Chondrocyte (in vitro differentiated cells): ENCODE data around the gene PCSK2. TPM values are rescaled to one million over a fixed set of nuclear protein-coding genes. Genes with fewer than 3 reads are reported as not detected.

Experiments used
- DNase-seq: peaks from one replicate; pipeline ENCODE4 v3.0.0; 2021; ENCODE audit warnings: mixed read lengths, low spot score
- H3K27ac Mint-ChIP-seq: one replicate; pipeline ENCODE4 v1.8.0; 2021; ENCODE audit warnings: mild to moderate bottlenecking, moderate library complexity, mixed read lengths; ENCODE audit not compliant: unreplicated experiment
- H3K27me3 Mint-ChIP-seq: 2 replicates; pipeline ENCODE4 v1.8.0; 2021; ENCODE audit warnings: low read depth, mixed read lengths
- H3K36me3 Mint-ChIP-seq: 2 replicates; pipeline ENCODE4 v1.8.0; 2021; ENCODE audit warnings: low read depth, mixed read lengths
- H3K4me1 Mint-ChIP-seq: 2 replicates; pipeline ENCODE4 v1.8.0; 2021; ENCODE audit warnings: low read depth, mild to moderate bottlenecking, mixed read lengths
- H3K4me3 Mint-ChIP-seq: one replicate; pipeline ENCODE4 v1.8.0; 2021; ENCODE audit warnings: mild to moderate bottlenecking, moderate library complexity, mixed read lengths; ENCODE audit not compliant: unreplicated experiment
- H3K9me3 Mint-ChIP-seq: 2 replicates; pipeline ENCODE4 v1.8.0; 2021; ENCODE audit warnings: low read depth, mixed read lengths
- total RNA-seq: library from RNA; stranded (reverse); gene quantifications from 3 replicates; pipeline ENCODE4 v1.2.1, GENCODE V29; 2021
- TF ChIP-seq, protein P1 (sequence below): fragments of 200-600 bp; sonication (generic); IDR thresholded peaks from 2 replicates; pipeline ENCODE4 v1.5.0; 2021; ENCODE audit warnings: antibody characterized with exemption, mild to moderate bottlenecking, moderate library complexity

The PCSK2 gene
- total RNA-seq, 1 donor from 2014 or later = not detected

DNA sequence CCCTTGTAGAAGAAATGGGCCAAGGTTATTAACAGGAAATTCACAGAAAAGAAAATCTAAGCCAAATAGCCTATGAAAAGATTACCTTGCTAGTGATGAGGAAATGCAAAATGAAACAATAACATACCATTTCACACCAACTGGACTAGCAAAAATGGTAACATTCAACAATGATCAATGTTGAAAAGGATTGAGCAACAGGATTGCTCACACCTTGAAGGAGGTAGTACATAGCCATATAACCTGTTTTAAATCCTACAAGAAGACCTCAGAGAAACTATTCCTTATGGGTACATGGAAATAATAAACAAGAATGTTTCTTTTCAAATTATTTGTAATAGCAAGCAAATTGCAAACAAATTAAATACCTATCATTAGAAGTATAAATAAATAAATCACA lies 196.9 kb downstream of the PCSK2 start:
- H3K9me3 Mint-ChIP-seq = no peaks in the 10 kb centered on the region
- H3K27me3 Mint-ChIP-seq = peaks cover 25% of the 10 kb centered on the region
- no peaks in the 10 kb centered on the region for H3K36me3 Mint-ChIP-seq
- TF ChIP-seq, protein P1, sequence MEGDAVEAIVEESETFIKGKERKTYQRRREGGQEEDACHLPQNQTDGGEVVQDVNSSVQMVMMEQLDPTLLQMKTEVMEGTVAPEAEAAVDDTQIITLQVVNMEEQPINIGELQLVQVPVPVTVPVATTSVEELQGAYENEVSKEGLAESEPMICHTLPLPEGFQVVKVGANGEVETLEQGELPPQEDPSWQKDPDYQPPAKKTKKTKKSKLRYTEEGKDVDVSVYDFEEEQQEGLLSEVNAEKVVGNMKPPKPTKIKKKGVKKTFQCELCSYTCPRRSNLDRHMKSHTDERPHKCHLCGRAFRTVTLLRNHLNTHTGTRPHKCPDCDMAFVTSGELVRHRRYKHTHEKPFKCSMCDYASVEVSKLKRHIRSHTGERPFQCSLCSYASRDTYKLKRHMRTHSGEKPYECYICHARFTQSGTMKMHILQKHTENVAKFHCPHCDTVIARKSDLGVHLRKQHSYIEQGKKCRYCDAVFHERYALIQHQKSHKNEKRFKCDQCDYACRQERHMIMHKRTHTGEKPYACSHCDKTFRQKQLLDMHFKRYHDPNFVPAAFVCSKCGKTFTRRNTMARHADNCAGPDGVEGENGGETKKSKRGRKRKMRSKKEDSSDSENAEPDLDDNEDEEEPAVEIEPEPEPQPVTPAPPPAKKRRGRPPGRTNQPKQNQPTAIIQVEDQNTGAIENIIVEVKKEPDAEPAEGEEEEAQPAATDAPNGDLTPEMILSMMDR = no peak
- H3K4me1 Mint-ChIP-seq = no peaks in the 10 kb centered on the region
- no peak overlapping the region for H3K27ac Mint-ChIP-seq
- H3K4me3 Mint-ChIP-seq = no peak overlapping the region
- no peak for DNase-seq

DNA sequence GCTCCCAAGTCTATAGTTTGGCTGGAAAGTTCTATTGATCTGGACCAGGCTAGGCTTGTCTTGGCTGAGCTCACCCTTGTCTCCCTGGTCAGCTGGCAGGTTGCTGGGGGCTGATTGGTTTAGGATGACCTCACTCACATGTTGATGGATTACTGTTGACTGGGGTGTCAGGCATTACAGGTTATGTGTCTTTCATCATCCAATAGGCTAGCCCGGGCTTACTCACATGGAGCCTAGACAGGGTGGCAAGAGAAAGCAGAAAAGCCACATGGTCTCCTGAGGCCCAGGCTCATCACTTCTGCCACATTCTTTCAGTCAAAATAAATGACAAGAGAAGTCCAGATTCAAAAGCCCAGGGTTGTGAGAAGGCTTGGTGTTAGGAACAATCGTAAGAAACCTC lies 200.8 kb downstream of the PCSK2 start:
- no peak for DNase-seq
- TF ChIP-seq, protein P1 = no peak
- H3K36me3 Mint-ChIP-seq = no peaks in the 10 kb centered on the region
- peaks cover 32% of the 10 kb centered on the region for H3K27me3 Mint-ChIP-seq
- H3K4me3 Mint-ChIP-seq = no peak overlapping the region
- no peak overlapping the region for H3K27ac Mint-ChIP-seq
- H3K4me1 Mint-ChIP-seq = no peaks in the 10 kb centered on the region
- no peaks in the 10 kb centered on the region for H3K9me3 Mint-ChIP-seq

- no peaks in the 10 kb centered on the region for H3K36me3 Mint-ChIP-seq
- H3K4me1 Mint-ChIP-seq = no peaks in the 10 kb centered on the region
- peaks cover 42% of the 10 kb centered on the region for H3K27me3 Mint-ChIP-seq
- H3K9me3 Mint-ChIP-seq = no peaks in the 10 kb centered on the region
- H3K27ac Mint-ChIP-seq = no peak overlapping the region
- no peak overlapping the region for H3K4me3 Mint-ChIP-seq
- TF ChIP-seq, protein P1 = no peak
- DNase-seq = no peak
Observed at GRCh38 chr20:17430125-17430950, 203.5 kb downstream of the PCSK2 start.

DNA sequence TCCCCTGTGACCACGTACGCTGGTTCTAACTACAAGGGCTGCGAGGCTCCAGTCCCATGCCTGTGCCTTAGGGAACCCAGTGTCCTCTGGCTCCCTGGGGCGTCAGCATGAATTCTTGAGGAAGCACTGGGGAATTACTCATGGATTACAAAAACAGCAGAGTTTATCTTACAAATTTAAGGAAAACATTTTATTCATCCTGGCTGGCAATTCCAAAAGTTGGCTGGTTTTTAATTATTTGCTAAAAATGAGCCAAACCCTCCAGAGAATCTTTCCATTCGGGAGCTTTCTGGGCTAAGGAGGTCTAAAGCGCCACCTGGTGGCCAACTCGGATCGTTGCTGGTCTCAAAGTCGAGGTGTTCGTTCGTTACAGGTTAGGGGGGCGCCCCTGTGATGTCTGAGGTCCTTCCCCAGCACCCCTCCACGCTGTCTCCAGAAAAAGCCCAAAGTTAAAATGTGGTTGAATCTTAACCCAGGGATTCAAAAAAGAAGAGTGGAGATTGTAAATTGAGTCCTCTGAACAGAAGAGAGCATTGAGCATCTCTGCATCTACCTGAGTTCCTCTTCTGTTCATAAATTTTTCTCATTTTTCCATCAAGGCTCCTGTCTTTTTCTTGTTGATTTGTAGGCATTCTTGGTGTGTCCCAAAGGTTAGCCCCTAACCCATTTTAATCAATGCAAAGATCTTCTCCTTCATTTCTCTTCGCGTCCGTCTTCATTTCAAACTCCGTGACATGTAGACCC lies 205.0 kb downstream of the PCSK2 start:
- no peaks in the 10 kb centered on the region for H3K4me1 Mint-ChIP-seq
- TF ChIP-seq, protein P1 = peak; percentile 100
- H3K27me3 Mint-ChIP-seq = peaks cover 50% of the 10 kb centered on the region
- no peaks in the 10 kb centered on the region for H3K9me3 Mint-ChIP-seq
- H3K27ac Mint-ChIP-seq = no peak overlapping the region
- H3K36me3 Mint-ChIP-seq = no peaks in the 10 kb centered on the region
- no peak overlapping the region for H3K4me3 Mint-ChIP-seq
- DNase-seq = no peak

DNA sequence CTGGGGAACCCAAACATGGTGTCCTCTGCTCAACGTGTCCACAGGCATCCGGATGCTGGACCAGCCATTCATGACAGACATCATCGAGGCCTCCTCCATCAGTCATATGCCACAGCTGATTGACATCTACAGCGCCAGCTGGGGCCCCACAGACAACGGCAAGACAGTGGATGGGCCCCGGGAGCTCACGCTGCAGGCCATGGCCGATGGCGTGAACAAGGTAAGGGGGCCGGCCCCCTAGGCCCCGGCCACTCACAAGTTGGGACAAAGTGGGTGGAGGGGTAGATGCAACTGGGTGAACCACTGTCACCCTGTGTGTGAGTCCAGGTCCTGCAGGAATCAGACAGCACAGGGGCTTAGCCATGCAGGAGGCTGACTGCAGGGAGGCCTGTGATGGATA lies 209.8 kb downstream of the PCSK2 start:
- TF ChIP-seq, protein P1 = no peak
- Mint-ChIP-seq H3K27ac (no peak overlapping the region), H3K27me3 (peaks cover 39% of the 10 kb centered on the region), H3K9me3 (no peaks in the 10 kb centered on the region), H3K4me3 (no peak overlapping the region), H3K4me1 (no peaks in the 10 kb centered on the region), H3K36me3 (no peaks in the 10 kb centered on the region)
- no peak for DNase-seq
